Measurements from ENCODE around the gene KRT38.

Gene KRT38

DNA sequence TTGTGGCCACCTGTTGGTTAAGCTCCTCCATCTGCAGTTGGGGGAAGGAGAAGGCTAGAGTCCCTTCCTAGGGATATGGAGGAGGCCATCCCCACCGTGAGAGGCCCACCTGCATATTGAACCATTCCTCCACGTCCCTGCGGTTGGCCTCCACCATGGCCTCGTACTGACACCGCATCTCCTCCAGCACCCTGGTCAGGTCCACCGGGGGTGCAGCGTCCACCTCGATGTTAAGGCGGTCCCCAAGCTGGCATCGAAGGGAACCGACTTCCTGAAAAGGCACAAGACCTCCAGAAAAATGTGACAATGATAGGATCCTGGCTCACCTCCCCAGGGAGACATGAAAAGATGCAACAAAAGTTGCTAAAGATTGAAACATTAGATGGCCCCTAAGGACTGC, 23.4 kb upstream of the KRT38 start:
- Histone ChIP-seq H2AFZ (ENCODE audit: low read length) (no peak overlapping the region), H3F3A (ENCODE audit: insufficient read depth, low read length) (no peaks in the 10 kb centered on the region), H3K79me2 (ENCODE audit: insufficient read depth, low read length) (no peaks in the 10 kb centered on the region), H3K36me3 (ENCODE audit: insufficient read depth, low read length) (no peaks in the 10 kb centered on the region), H4K20me1 (ENCODE audit: insufficient read depth, low read length) (no peaks in the 10 kb centered on the region), H3K9ac (ENCODE audit: low read length) (no peak overlapping the region), H3K4me3 (ENCODE audit: low read depth, low read length, poor library complexity, severe bottlenecking) (no peak overlapping the region), H3K4me1 (ENCODE audit: insufficient read depth, low read length, severe bottlenecking) (no peaks in the 10 kb centered on the region), H3K9me2 (ENCODE audit: low read depth, low read length) (no peaks in the 10 kb centered on the region), H3K9me3 (ENCODE audit: low read length) (no peaks in the 10 kb centered on the region), H3K27me3 (ENCODE audit: insufficient read depth, low read length) (peaks cover 4% of the 10 kb centered on the region; the same call in 1 of the 2 replicates), H3K4me2 (ENCODE audit: low read length) (no peak overlapping the region), H3K27ac (ENCODE audit: low read depth, low read length, poor library complexity, severe bottlenecking) (no peak overlapping the region)
- TF ChIP-seq, protein P1, sequence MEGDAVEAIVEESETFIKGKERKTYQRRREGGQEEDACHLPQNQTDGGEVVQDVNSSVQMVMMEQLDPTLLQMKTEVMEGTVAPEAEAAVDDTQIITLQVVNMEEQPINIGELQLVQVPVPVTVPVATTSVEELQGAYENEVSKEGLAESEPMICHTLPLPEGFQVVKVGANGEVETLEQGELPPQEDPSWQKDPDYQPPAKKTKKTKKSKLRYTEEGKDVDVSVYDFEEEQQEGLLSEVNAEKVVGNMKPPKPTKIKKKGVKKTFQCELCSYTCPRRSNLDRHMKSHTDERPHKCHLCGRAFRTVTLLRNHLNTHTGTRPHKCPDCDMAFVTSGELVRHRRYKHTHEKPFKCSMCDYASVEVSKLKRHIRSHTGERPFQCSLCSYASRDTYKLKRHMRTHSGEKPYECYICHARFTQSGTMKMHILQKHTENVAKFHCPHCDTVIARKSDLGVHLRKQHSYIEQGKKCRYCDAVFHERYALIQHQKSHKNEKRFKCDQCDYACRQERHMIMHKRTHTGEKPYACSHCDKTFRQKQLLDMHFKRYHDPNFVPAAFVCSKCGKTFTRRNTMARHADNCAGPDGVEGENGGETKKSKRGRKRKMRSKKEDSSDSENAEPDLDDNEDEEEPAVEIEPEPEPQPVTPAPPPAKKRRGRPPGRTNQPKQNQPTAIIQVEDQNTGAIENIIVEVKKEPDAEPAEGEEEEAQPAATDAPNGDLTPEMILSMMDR (IDR thresholded peaks at IDR 0.05; ENCODE audit: low read length): no peak
- no peak for TF ChIP-seq EZH2 (IDR thresholded peaks at IDR 0.05; ENCODE audit: borderline replicate concordance, low read length)

GRCh38 chr17:41463746-41464145, 23.0 kb upstream of the KRT38 start:
- no peak for TF ChIP-seq EZH2 (IDR thresholded peaks at IDR 0.05; ENCODE audit: borderline replicate concordance, low read length)
- TF ChIP-seq, protein P1 (IDR thresholded peaks at IDR 0.05; ENCODE audit: low read length): no peak
- Histone ChIP-seq H3K4me3 (ENCODE audit: low read depth, low read length, poor library complexity, severe bottlenecking) (no peak overlapping the region), H3K9me3 (ENCODE audit: low read length) (no peaks in the 10 kb centered on the region), H3K9ac (ENCODE audit: low read length) (no peak overlapping the region), H3K27ac (ENCODE audit: low read depth, low read length, poor library complexity, severe bottlenecking) (no peak overlapping the region), H3K36me3 (ENCODE audit: insufficient read depth, low read length) (no peaks in the 10 kb centered on the region), H3F3A (ENCODE audit: insufficient read depth, low read length) (no peaks in the 10 kb centered on the region), H3K27me3 (ENCODE audit: insufficient read depth, low read length) (peaks cover 4% of the 10 kb centered on the region; the same call in 1 of the 2 replicates), H4K20me1 (ENCODE audit: insufficient read depth, low read length) (no peaks in the 10 kb centered on the region), H3K4me2 (ENCODE audit: low read length) (no peak overlapping the region), H3K79me2 (ENCODE audit: insufficient read depth, low read length) (no peaks in the 10 kb centered on the region), H2AFZ (ENCODE audit: low read length) (no peak overlapping the region), H3K4me1 (ENCODE audit: insufficient read depth, low read length, severe bottlenecking) (no peaks in the 10 kb centered on the region), H3K9me2 (ENCODE audit: low read depth, low read length) (no peaks in the 10 kb centered on the region)

GRCh38 chr17:41462705-41463104, 21.9 kb upstream of the KRT38 start:
- no peaks in the 10 kb centered on the region for H3K36me3 ChIP-seq (ENCODE audit: insufficient read depth, low read length)
- H3F3A ChIP-seq (ENCODE audit: insufficient read depth, low read length): no peaks in the 10 kb centered on the region
- H3K4me1 ChIP-seq (ENCODE audit: insufficient read depth, low read length, severe bottlenecking): no peaks in the 10 kb centered on the region
- peaks cover 4% of the 10 kb centered on the region; the same call in 1 of the 2 replicates for H3K27me3 ChIP-seq (ENCODE audit: insufficient read depth, low read length)
- no peaks in the 10 kb centered on the region for H3K9me2 ChIP-seq (ENCODE audit: low read depth, low read length)
- no peaks in the 10 kb centered on the region for H3K9me3 ChIP-seq (ENCODE audit: low read length)
- no peak overlapping the region for H3K27ac ChIP-seq (ENCODE audit: low read depth, low read length, poor library complexity, severe bottlenecking)
- H3K9ac ChIP-seq (ENCODE audit: low read length): no peak overlapping the region
- no peak overlapping the region for H3K4me2 ChIP-seq (ENCODE audit: low read length)
- no peaks in the 10 kb centered on the region for H3K79me2 ChIP-seq (ENCODE audit: insufficient read depth, low read length)
- H3K4me3 ChIP-seq (ENCODE audit: low read depth, low read length, poor library complexity, severe bottlenecking): no peak overlapping the region
- no peaks in the 10 kb centered on the region for H4K20me1 ChIP-seq (ENCODE audit: insufficient read depth, low read length)
- TF ChIP-seq, protein P1 (IDR thresholded peaks at IDR 0.05; ENCODE audit: low read length): no peak
- TF ChIP-seq EZH2 (IDR thresholded peaks at IDR 0.05; ENCODE audit: borderline replicate concordance, low read length): no peak
- no peak overlapping the region for H2AFZ ChIP-seq (ENCODE audit: low read length)

All from OCI-LY1 (cell line).